ENCODE data around the gene SORCS1. TPM values are rescaled to one million over a fixed set of nuclear protein-coding genes. Genes with fewer than 3 reads are reported as not detected.

Gene SORCS1
- total and polyA plus RNA-seq, 12 donors = 0.30 to 5.5 (median 1.3) TPM

DNA sequence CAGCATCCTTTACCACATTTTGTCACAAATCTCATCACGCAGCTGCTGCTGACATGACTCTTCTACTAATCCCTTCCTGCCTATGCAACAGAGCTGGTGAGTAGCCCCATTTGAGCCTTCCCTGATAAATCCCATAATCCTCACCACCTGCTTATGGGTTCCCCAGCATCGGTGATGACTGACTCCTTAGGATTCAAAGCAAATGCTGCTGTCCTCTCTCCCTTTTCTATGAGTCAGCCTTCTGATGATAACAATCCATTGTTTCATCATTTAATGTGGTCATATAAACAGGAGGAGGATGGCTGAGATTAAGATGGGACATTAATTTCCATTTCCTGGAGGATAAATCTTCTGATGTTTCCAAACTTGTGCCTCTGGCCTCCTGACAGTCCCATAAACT lies 73.4 kb downstream of the SORCS1 start:
- no peaks in the 10 kb centered on the region for H3K36me3 ChIP-seq
- no peak for TF ChIP-seq CTCF (IDR thresholded peaks at IDR 0.05)
- H3K27ac ChIP-seq = no peak overlapping the region
- WGBS, 2 donors = 65 to 68% methylated on average over 2 of the region's 2 CpGs
- DNase-seq (no peak), ATAC-seq (no peak)
- H3K9me3 ChIP-seq = peaks cover 0 to 4% (median 0%) of the 10 kb centered on the region in 11 donors
- peaks cover 0 to 3% (median 0%) of the 10 kb centered on the region in 7 donors for H3K27me3 ChIP-seq
- intact Hi-C loops (cut with DNase I) = no loop called here
- H3K4me1 ChIP-seq = no peaks in the 10 kb centered on the region
- no peak overlapping the region for H3K4me3 ChIP-seq

GRCh38 chr10:107085665-107086525 lies 78.6 kb downstream of the SORCS1 start:
- H3K9me3 ChIP-seq = peaks cover 0 to 4% (median 0%) of the 10 kb centered on the region in 11 donors
- no peaks in the 10 kb centered on the region for H3K4me1 ChIP-seq
- no peaks in the 10 kb centered on the region for H3K27me3 ChIP-seq
- H3K4me3 ChIP-seq = no peak overlapping the region
- no peak for DNase-seq
- WGBS, 2 donors = 80 to 84% methylated on average over 6 of the region's 6 CpGs
- H3K27ac ChIP-seq = no peak overlapping the region
- no peaks in the 10 kb centered on the region for H3K36me3 ChIP-seq
- no peak for ATAC-seq
- intact Hi-C loops (cut with DNase I) = no loop called here
- TF ChIP-seq CTCF (IDR thresholded peaks at IDR 0.05) = no peak

DNA sequence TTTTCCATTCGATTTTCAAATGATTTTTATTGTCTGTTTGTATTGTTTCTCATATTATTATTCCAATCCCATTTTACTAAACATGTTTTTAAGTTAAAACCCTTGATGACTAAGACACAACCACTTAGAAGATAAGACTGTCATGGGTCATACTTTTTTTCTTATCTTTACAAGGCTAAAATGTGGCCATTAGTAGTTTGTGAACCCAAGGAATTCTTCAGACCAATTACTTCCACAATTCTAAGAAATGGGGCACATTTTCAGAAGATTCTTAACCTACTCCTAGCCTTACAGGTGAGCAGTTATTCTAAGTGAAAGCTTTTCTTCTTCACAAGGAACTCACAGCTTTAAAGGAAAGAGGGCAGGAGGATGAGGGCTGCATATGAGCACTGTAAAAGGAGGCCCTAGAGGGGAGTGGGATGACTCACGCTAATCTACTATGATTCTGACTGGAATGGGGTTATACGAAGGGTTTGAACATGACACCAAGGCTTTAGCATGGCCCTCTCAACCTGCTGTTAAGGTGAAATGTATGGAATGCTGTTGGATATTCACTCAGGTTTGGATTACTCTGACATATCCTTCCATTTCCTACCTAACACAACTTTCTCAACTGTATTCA lies 81.0 kb downstream of the SORCS1 start:
- DNase-seq = no peak
- Histone ChIP-seq H3K27me3 (no peaks in the 10 kb centered on the region), H3K4me1 (no peaks in the 10 kb centered on the region), H3K9me3 (peaks cover 0 to 4% (median 0%) of the 10 kb centered on the region in 11 donors), H3K36me3 (no peaks in the 10 kb centered on the region), H3K4me3 (no peak overlapping the region), H3K27ac (no peak overlapping the region)
- intact Hi-C loops (cut with DNase I) = no loop called here
- no peak for TF ChIP-seq CTCF (IDR thresholded peaks at IDR 0.05)
- WGBS, 2 donors = 49 to 66% methylated on average over 3 of the region's 3 CpGs
- ATAC-seq = no peak

- H3K4me3 ChIP-seq = no peak overlapping the region
- no peaks in the 10 kb centered on the region for H3K4me1 ChIP-seq
- no peak for TF ChIP-seq CTCF (IDR thresholded peaks at IDR 0.05)
- intact Hi-C loops (cut with DNase I) = no loop called here
- no peak overlapping the region for H3K27ac ChIP-seq
- H3K9me3 ChIP-seq = peaks cover 0 to 1% (median 0%) of the 10 kb centered on the region in 11 donors
- 51 to 61% methylated on average over 1 of the region's 1 CpG for WGBS, 2 donors
- no peaks in the 10 kb centered on the region for H3K27me3 ChIP-seq
- H3K36me3 ChIP-seq = no peaks in the 10 kb centered on the region
- ATAC-seq (no peak), DNase-seq (no peak)
Observed at GRCh38 chr10:107081644-107082043, 82.9 kb downstream of the SORCS1 start.
